Liver (tissue), 9 donors: ENCODE results near the gene PHF12. TPM values are rescaled to one million over a fixed set of nuclear protein-coding genes. Genes with fewer than 3 reads are reported as not detected.

ENCODE experiments used
- DNase-seq: peaks from one replicate; pipeline ENCODE4 v3.0.0-alpha.2; 2017; ENCODE audit warnings: low spot score
- H3K27ac ChIP-seq, 2 donors: one replicate each; pipeline ENCODE4 v1.7.0; 2013; ENCODE audit warnings: inconsistent platforms in 2 of 2, low read length in 2 of 2, control low read depth in 1 of 2, low read depth in 1 of 2, mild to moderate bottlenecking in 1 of 2
- H3K27me3 ChIP-seq, 4 donors: one replicate each; pipeline versions ENCODE4 v1.6.1 to v1.7.0; 2013; ENCODE audit warnings: low read length in 3 of 4, inconsistent platforms in 1 of 4, mild to moderate bottlenecking in 1 of 4, moderate library complexity in 1 of 4; ENCODE audit not compliant: control insufficient read depth in 4 of 4, insufficient read depth in 4 of 4
- H3K36me3 ChIP-seq, 4 donors: one replicate each; pipeline versions ENCODE4 v1.6.1 to v1.7.0; 2013; ENCODE audit warnings: low read length in 3 of 4, mild to moderate bottlenecking in 3 of 4, low read depth in 1 of 4, moderate library complexity in 1 of 4; ENCODE audit not compliant: control insufficient read depth in 4 of 4, insufficient read depth in 3 of 4
- H3K4me1 ChIP-seq, 4 donors: one replicate each; pipeline versions ENCODE4 v1.6.1 to v1.7.0; 2013; ENCODE audit warnings: low read length in 3 of 4, mild to moderate bottlenecking in 3 of 4, moderate library complexity in 1 of 4; ENCODE audit not compliant: control insufficient read depth in 4 of 4, insufficient read depth in 4 of 4
- H3K4me3 ChIP-seq, 3 donors: one replicate each; pipeline versions ENCODE4 v1.6.1 to v1.7.0; 2013; ENCODE audit warnings: low read length in 3 of 3, control low read depth in 1 of 3, low read depth in 1 of 3, mild to moderate bottlenecking in 1 of 3
- H3K9ac ChIP-seq, 2 donors: one replicate each; pipeline ENCODE4 v1.7.0; 2013; ENCODE audit warnings: low read length in 2 of 2, mild to moderate bottlenecking in 2 of 2, moderate library complexity in 2 of 2, control low read depth in 1 of 2, low read depth in 1 of 2
- H3K9me3 ChIP-seq, 4 donors: one replicate each; pipeline versions ENCODE4 v1.6.1 to v1.7.0; 2013; ENCODE audit warnings: low read length in 3 of 4; ENCODE audit not compliant: control insufficient read depth in 4 of 4
- CTCF ChIP-seq: fragments of 150-350 bp; IDR thresholded peaks from 2 replicates; pipeline ENCODE4 v1.5.1; 2017; ENCODE audit warnings: improper control_type of control experiment, low read depth, low read length; ENCODE audit not compliant: missing input control
- EGR1 ChIP-seq, 2 donors: IDR thresholded peaks; 2 replicates each; pipeline ENCODE4 v1.6.1; 2016 to 2018; ENCODE audit warnings: antibody characterized with exemption in 2 of 2, low read depth in 2 of 2
- FOXA2 ChIP-seq: IDR thresholded peaks from 2 replicates; pipeline ENCODE4 v1.6.1; 2016; ENCODE audit warnings: antibody characterized with exemption
- GABPA ChIP-seq, 2 donors: IDR thresholded peaks in 1 of 2; conservative IDR thresholded peaks in 1 of 2; 2 replicates each; pipeline ENCODE4 v1.6.1; 2016; ENCODE audit warnings: antibody characterized with exemption in 2 of 2, mild to moderate bottlenecking in 1 of 2, moderate library complexity in 1 of 2
- HNF4A ChIP-seq, 2 donors: conservative IDR thresholded peaks; 2 replicates each; pipeline ENCODE4 v1.6.1; 2016; ENCODE audit warnings: antibody characterized with exemption in 2 of 2, mild to moderate bottlenecking in 2 of 2
- HNF4G ChIP-seq: IDR thresholded peaks from 2 replicates; pipeline ENCODE4 v1.6.1; 2016; ENCODE audit warnings: antibody characterized with exemption
- JUND ChIP-seq, 2 donors: IDR thresholded peaks; 2 replicates each; pipeline ENCODE4 v1.6.1; 2016; ENCODE audit warnings: antibody characterized with exemption in 2 of 2
- NR2F2 ChIP-seq: IDR thresholded peaks from 2 replicates; pipeline ENCODE4 v1.6.1; 2016; ENCODE audit warnings: antibody characterized with exemption
- RAD21 ChIP-seq, 2 donors: IDR thresholded peaks; 2 replicates each; pipeline ENCODE4 v1.6.1; 2016; ENCODE audit warnings: antibody characterized with exemption in 2 of 2, mild to moderate bottlenecking in 2 of 2
- REST ChIP-seq: IDR thresholded peaks from 2 replicates; pipeline ENCODE4 v1.6.1; 2016; ENCODE audit warnings: antibody characterized with exemption, mild to moderate bottlenecking
- RXRA ChIP-seq, 2 donors: IDR thresholded peaks; 2 replicates each; pipeline ENCODE4 v1.6.1; 2017 to 2018; ENCODE audit warnings: antibody characterized with exemption in 2 of 2, mild to moderate bottlenecking in 1 of 2
- YY1 ChIP-seq: IDR thresholded peaks from 2 replicates; pipeline ENCODE4 v1.6.1; 2016; ENCODE audit warnings: antibody characterized with exemption, mild to moderate bottlenecking
- ZBTB33 ChIP-seq: IDR thresholded peaks from 2 replicates; pipeline ENCODE4 v1.6.1; 2016; ENCODE audit warnings: antibody characterized with exemption
- WGBS: extraction: QIAGEN DNeasy Blood & Tissue Kit; methylation state at CpG from one replicate; pipeline ENCODE4 v1.1.7; 2013; 5-methylcytosine and 5-hydroxymethylcytosine counted together
- polyA plus RNA-seq, 2 donors: library from polyadenylated mRNA; stranded (reverse) in 1 of 2; unstranded in 1 of 2; fragments of 200-250 nt in 1 of 2; fragments of >200 nt in 1 of 2; fragmentation: Nextera tagmentation in 1 of 2; extraction: Ambion mirVana in 1 of 2; gene quantifications; one replicate each; pipeline versions ENCODE4 v1.2.1 to v1.2.3, GENCODE V29; 2013 to 2015
- total RNA-seq, 2 donors: library from RNA; depleted of rRNA; stranded (reverse); fragments of >200 nt; gene quantifications; one replicate each; pipeline ENCODE4 v1.2.3, GENCODE V29; 2014
- donor health status: healthy.
- donor health status: healthy.
- donor health status: healthy.
- donor health status: healthy.
- donor health status: healthy.

Gene PHF12
- total and polyA plus RNA-seq, 4 donors = 4.3 to 21.3 (median 11.7) TPM

GRCh38 chr17:28969706-28970393 is 18.5 kb upstream of the PHF12 start:
- 82% methylated on average over 12 of the region's 12 CpGs for WGBS
- Histone ChIP-seq H3K27me3 (no peaks in the 10 kb centered on the region), H3K4me1 (peaks cover 4 to 36% (median 23%) of the 10 kb centered on the region in 4 donors), H3K27ac (no peak overlapping the region), H3K9ac (no peak overlapping the region), H3K4me3 (no peak overlapping the region), H3K9me3 (no peaks in the 10 kb centered on the region), H3K36me3 (no peaks in the 10 kb centered on the region)
- TF ChIP-seq CTCF = no peak
- TF ChIP-seq REST = no peak
- no peak for TF ChIP-seq GABPA (IDR thresholded peaks at IDR 0.05 in 1 of 2, conservative IDR thresholded peaks at IDR 0.05 in 1 of 2)
- no peak for TF ChIP-seq YY1
- TF ChIP-seq EGR1 (IDR thresholded peaks at IDR 0.05; ENCODE audit: low read depth in 2 of 2) = no peak
- no peak for TF ChIP-seq ZBTB33
- TF ChIP-seq FOXA2 = no peak
- no peak for TF ChIP-seq RXRA (IDR thresholded peaks at IDR 0.05)
- TF ChIP-seq HNF4G = no peak
- TF ChIP-seq JUND (IDR thresholded peaks at IDR 0.05) = no peak
- no peak for TF ChIP-seq RAD21 (IDR thresholded peaks at IDR 0.05)
- DNase-seq = no peak

GRCh38 chr17:28968914-28969295 is 17.6 kb upstream of the PHF12 start:
- Histone ChIP-seq H3K4me3 (no peak overlapping the region), H3K27ac (no peak overlapping the region), H3K27me3 (no peaks in the 10 kb centered on the region), H3K4me1 (peaks cover 4 to 28% (median 20%) of the 10 kb centered on the region in 4 donors), H3K36me3 (no peaks in the 10 kb centered on the region), H3K9me3 (no peaks in the 10 kb centered on the region), H3K9ac (no peak overlapping the region)
- WGBS = 51% methylated on average over 2 of the region's 2 CpGs
- DNase-seq = no peak
- TF ChIP-seq REST (no peak), RAD21 (IDR thresholded peaks at IDR 0.05) (peak in 1 of 2 donors; percentile 12), ZBTB33 (no peak), HNF4G (no peak), NR2F2 (peak; percentile 51), JUND (IDR thresholded peaks at IDR 0.05) (no peak), FOXA2 (no peak), GABPA (IDR thresholded peaks at IDR 0.05 in 1 of 2, conservative IDR thresholded peaks at IDR 0.05 in 1 of 2) (no peak), YY1 (no peak), CTCF (no peak), EGR1 (IDR thresholded peaks at IDR 0.05; ENCODE audit: low read depth in 2 of 2) (no peak), HNF4A (conservative IDR thresholded peaks at IDR 0.05) (peak; percentile 27 to 31), RXRA (IDR thresholded peaks at IDR 0.05) (peak; percentile 24 to 54)
